Measurements from ENCODE around the gene DNAH17.

The DNAH17 gene

GRCh38 chr17:78458091-78458490, 119.1 kb downstream of the DNAH17 start:
- no peak for DNase-seq (ENCODE audit: low read depth in 2 of 2, low spot score in 1 of 2)

- DNase-seq (ENCODE audit: low read depth in 2 of 2, low spot score in 1 of 2): no peak
Measured at GRCh38 chr17:78454346-78454745, 122.8 kb downstream of the DNAH17 start.

DNA sequence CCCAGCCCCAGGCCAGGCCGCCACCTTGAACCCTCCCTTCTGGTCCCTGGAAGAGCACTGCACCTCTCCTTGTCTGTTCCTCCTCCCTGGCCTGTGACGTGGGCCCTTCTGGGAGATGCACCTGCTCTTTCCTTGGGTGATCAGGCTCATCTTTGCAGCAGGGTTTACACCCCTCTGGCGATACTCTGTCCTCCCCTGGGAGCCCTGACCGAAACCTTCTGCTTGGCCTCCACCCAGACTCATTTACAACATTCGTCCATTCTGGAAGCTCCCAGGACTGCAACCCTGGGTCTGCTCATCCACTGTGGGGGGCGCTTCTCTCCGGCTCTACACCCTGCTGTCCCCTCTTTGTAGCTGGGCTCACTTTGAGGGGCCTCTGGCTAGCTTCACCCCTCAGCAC, 125.4 kb downstream of the DNAH17 start:
- no peak for DNase-seq (ENCODE audit: low read depth in 2 of 2, low spot score in 1 of 2)

DNA sequence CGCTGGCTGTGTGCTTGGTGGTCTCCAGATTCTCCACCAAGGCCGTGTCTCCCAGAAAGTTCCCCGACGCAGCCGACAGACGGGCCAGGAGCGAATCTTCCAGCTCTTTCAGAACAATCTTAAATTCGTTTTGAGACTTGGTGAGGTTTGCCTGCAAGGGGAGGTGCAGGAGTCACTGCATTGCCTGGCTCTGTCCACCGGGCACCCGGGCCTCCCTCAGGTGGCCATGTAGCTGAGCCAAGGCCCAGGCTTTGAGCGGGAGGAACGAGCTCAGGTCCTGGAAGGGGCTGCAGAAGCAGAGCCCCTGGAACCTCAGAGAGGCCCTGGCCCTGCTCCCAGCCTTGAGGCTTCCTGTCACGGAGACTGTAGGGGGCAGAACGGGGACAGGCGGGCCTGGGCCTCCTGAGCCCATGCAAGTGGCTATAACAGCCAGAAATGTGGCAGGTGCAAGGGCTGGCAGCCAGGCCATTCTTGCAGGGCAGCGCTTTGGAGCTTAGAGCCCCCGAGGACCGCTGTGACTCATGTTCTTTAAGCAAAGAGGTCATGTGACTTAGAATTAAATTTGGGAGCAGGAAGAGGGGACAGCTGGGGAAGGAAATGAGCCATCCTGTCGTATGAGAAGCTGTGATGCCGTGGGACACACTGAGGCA, 126.4 kb downstream of the DNAH17 start:
- DNase-seq (ENCODE audit: low read depth in 2 of 2, low spot score in 1 of 2): no peak

DNA sequence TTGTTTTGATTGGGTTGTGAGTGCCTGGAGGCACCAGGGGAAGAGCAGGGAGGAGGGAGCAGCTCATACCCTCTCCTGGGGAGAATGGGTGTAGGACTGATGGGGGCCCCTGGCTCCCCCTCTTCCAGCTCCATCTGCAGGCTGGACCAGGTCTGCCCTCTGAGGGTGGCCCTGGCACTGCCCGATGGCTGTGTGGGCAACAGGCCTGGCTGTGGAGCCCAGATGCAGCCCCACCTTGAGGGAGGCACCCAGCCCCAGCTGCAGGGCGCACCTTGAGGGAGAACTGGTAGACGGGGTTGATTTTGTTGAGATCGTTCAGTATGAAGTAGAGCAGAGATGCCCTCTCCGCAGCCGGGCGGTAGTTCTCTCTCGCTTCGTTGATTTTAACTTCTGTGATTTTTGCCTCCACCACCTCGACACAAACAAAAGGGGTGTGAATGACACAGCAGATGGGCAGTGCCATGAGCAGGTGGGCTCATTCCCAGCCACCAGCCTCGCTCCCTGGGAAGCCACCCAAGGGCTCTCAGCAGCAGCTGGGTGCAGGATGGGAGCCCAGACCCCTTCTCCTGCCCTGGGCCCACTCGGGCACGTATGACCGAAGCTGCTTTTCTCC, 127.1 kb downstream of the DNAH17 start:
- no peak for DNase-seq (ENCODE audit: low read depth in 2 of 2, low spot score in 1 of 2)

- DNase-seq (ENCODE audit: low read depth in 2 of 2, low spot score in 1 of 2): no peak
Measured at GRCh38 chr17:78448356-78448993, 128.7 kb downstream of the DNAH17 start.

- DNase-seq (ENCODE audit: low read depth in 2 of 2, low spot score in 1 of 2): no peak
Measured at GRCh38 chr17:78446833-78447232, 130.4 kb downstream of the DNAH17 start.

DNA sequence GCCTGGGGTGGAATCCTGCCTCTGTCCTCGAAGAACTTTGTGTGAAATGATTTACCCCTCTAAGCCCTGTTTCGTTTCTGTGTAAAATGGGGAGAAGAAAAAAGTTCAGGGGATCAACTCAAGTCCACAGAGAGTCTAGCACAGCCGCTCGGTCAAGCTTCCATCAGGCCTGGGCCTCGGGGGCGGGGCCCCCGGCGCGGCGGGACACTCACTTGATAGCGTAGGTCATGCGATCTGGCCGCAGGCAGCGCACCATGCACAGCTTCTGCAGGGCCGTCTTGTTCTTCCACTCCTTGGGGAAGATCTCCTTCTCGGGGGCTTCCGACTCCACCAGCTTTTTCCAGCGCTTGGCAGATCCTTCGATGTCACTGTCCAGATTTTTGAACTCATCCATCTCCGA, 132.8 kb downstream of the DNAH17 start:
- no peak for DNase-seq (ENCODE audit: low read depth in 2 of 2, low spot score in 1 of 2)

DNA sequence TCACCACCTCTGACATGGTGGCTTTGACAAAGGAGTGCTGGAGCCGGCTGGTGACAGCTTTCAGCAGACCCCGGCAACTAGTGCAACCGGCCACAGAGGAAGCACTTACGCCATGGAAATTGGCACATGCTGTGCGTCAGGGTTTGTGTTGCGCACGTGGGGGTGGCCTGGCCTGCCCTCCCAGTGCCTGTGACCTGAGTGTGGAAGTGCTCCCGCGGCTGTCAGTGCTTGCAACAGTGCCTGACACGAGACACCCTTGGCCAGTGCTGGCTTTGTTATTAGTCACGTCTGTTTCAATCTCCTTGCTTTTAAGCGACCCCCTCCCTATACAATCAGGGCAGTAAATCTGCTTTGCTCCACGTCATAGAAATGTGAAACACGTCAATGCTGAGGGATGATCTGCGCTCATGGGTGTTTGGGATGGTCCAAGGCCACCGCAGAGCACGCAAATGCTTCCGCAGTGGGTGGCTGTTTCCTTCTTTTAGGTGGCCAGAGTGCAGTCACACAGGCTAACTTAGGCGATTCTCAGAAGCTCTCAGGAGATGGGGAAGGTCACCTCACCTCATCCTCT, 134.5 kb downstream of the DNAH17 start:
- peak in 1 of 2 donors; percentile 9 for DNase-seq (ENCODE audit: low read depth in 2 of 2, low spot score in 1 of 2)

- no peak for DNase-seq (ENCODE audit: low read depth in 2 of 2, low spot score in 1 of 2)
Measured at GRCh38 chr17:78441271-78441971, 135.8 kb downstream of the DNAH17 start.

- DNase-seq (ENCODE audit: low read depth in 2 of 2, low spot score in 1 of 2): no peak
Measured at GRCh38 chr17:78438694-78439325, 138.4 kb downstream of the DNAH17 start.

- DNase-seq (ENCODE audit: low read depth in 2 of 2, low spot score in 1 of 2): no peak
Measured at GRCh38 chr17:78438271-78438691, 138.9 kb downstream of the DNAH17 start.

- no peak for DNase-seq (ENCODE audit: low read depth in 2 of 2, low spot score in 1 of 2)
Measured at GRCh38 chr17:78437508-78438169, 139.6 kb downstream of the DNAH17 start.

- DNase-seq (ENCODE audit: low read depth in 2 of 2, low spot score in 1 of 2): no peak
Measured at GRCh38 chr17:78435330-78436005, 141.7 kb downstream of the DNAH17 start.

GRCh38 chr17:78434455-78435329, 142.5 kb downstream of the DNAH17 start:
- DNase-seq (ENCODE audit: low read depth in 2 of 2, low spot score in 1 of 2): no peak

DNA sequence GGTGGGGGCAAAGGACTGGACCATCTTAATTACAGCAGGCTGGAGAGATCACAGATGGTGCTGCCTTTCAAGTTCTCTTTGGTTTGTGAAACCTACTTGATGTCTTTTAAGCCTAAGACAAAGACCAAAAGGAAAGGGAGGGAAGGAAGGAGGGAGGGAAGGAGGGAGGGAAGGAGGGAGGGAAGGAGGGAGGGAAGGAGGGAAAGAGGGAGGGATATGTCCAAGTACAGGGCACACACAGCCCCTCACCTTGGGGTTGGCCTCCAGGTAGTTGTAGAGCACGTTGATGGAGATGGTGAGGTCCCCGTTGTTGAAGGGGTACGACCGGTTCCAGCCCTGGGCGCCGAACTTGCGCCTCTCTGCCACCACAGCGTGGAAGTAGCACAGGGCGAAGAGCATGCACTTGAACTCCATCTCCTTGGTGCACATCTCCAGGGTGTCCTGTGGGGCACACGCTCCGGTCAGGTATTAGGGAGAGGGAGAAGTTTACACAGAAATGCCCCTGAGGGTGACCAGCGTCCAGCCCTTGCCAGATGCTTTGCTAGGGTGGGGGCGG, 143.3 kb downstream of the DNAH17 start:
- DNase-seq (ENCODE audit: low read depth in 2 of 2, low spot score in 1 of 2): no peak

DNA sequence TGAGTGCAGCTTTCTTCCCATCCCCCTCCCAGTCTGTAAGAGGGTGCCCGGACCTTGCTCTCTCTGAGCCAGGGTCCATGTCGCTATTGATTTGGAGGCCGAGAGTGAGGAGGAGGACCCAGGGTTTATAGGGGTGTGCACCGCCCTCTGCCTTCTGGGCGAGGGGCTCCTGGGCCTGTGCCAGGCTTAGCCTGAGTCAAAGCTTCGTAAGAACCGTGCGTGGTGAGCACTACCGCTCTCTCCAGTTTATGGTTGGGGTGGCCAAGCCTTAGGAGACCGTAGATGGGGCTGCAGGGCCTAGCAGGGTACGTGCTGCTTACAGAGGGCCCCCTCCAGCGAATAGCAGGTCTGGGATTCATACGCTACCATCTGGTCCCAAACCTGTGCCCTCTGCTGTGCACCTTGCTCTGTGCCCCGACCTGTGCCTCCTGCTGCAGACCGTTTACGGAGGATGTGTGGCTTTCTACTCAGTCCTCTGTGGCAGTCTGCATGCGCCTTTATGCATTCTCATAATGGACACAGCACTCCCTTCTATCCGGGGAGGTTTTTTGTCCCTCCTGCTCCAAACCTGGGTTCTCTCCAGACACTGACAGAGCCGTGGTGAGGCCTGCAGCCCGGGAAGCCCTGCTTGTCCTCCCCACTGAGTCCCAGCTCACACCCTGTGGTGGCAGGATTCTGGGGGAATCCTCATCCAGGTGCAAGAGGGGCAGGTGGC, 144.0 kb downstream of the DNAH17 start:
- DNase-seq (ENCODE audit: low read depth in 2 of 2, low spot score in 1 of 2): no peak

Measured in stimulated activated CD8-positive, alpha-beta memory T cell treated with anti-CD3 and anti-CD28 coated beads, Interleukin-4, amount 100 ng/mL, for 1 hour (primary cell).